Smooth muscle cell (in vitro differentiated cells): ENCODE results near the gene CAPN5. TPM values are rescaled to one million over a fixed set of nuclear protein-coding genes. Genes with fewer than 3 reads are reported as not detected.

Experiments
- DNase-seq: peaks from one replicate; lab custom pipeline; 2025; ENCODE audit not compliant: unreplicated experiment; lab: John Stamatoyannopoulos, UW
- H2AFZ ChIP-seq: fragments of 200-600 bp; sonication (generic); 2 replicates; pipeline ENCODE4 v1.6.0; 2016; ENCODE audit warnings: antibody characterized with exemption, low read depth, mild to moderate bottlenecking
- H3F3A ChIP-seq: fragments of 200-600 bp; sonication (generic); 2 replicates; pipeline ENCODE4 v1.6.0; 2017; ENCODE audit warnings: antibody characterized with exemption, low read depth
- H3K27ac ChIP-seq: fragments of 200-600 bp; sonication (generic); 2 replicates; pipeline ENCODE4 v1.5.1; 2016; ENCODE audit warnings: low read depth, mild to moderate bottlenecking
- H3K27me3 ChIP-seq: fragments of 200-600 bp; sonication (generic); 2 replicates; pipeline ENCODE4 v1.6.1; 2016; ENCODE audit warnings: low read depth, mild to moderate bottlenecking
- H3K36me3 ChIP-seq: fragments of 200-600 bp; sonication (generic); 2 replicates; pipeline ENCODE4 v1.5.1; 2016; ENCODE audit warnings: low read depth
- H3K4me1 ChIP-seq: fragments of 200-600 bp; sonication (generic); 2 replicates; pipeline ENCODE4 v1.5.1; 2016; ENCODE audit warnings: low read depth
- H3K4me2 ChIP-seq: fragments of 200-600 bp; sonication (generic); 2 replicates; pipeline ENCODE4 v1.6.0; 2016; ENCODE audit warnings: mild to moderate bottlenecking
- H3K4me3 ChIP-seq: fragments of 200-600 bp; sonication (generic); 2 replicates; pipeline ENCODE4 v1.5.1; 2016; ENCODE audit warnings: mild to moderate bottlenecking
- H3K79me2 ChIP-seq: fragments of 200-600 bp; sonication (generic); 2 replicates; pipeline ENCODE4 v1.6.0; 2016; ENCODE audit warnings: low read depth, mild to moderate bottlenecking
- H3K9ac ChIP-seq: fragments of 200-600 bp; sonication (generic); 2 replicates; pipeline ENCODE4 v1.6.0; 2016; ENCODE audit warnings: low read depth
- H3K9me3 ChIP-seq: fragments of 200-600 bp; sonication (generic); replicated peaks from 2 replicates; pipeline ENCODE4 v1.5.1; 2016; ENCODE audit warnings: low read depth
- H4K20me1 ChIP-seq: fragments of 200-600 bp; sonication (generic); 2 replicates; pipeline ENCODE4 v1.6.0; 2016; ENCODE audit warnings: low read depth
- CTCF ChIP-seq: fragments of 200-600 bp; sonication (generic); IDR thresholded peaks from 2 replicates; pipeline ENCODE4 v1.5.1; 2017; ENCODE audit warnings: borderline replicate concordance, mild to moderate bottlenecking, antibody characterized with exemption; ENCODE audit not compliant: insufficient read depth, poor library complexity, severe bottlenecking
- WGBS: methylation state at CpG from one replicate; pipeline ENCODE4 v1.1.7; 2016; ENCODE audit warnings: low lambda C conversion rate; 5-methylcytosine and 5-hydroxymethylcytosine counted together
- polyA plus RNA-seq: library from polyadenylated mRNA; unstranded; fragments of >200 nt; fragmentation: Nextera tagmentation; extraction: Ambion mirVana; gene quantifications from 2 replicates; pipeline ENCODE4 v1.2.1, GENCODE V29; 2016
- total RNA-seq: library from RNA; depleted of rRNA; stranded (reverse); fragments of >200 nt; gene quantifications from 2 replicates; pipeline ENCODE4 v1.2.3, GENCODE V29; 2014

The CAPN5 gene
- total and polyA plus RNA-seq, 2 experiments from 2014 or later: 15.5 to 23.1 TPM

- H2AFZ ChIP-seq: no peak overlapping the region
- no peaks in the 10 kb centered on the region for H3F3A ChIP-seq
- H4K20me1 ChIP-seq: no peaks in the 10 kb centered on the region
- no peak for TF ChIP-seq CTCF
- H3K27ac ChIP-seq: no peak overlapping the region
- no peaks in the 10 kb centered on the region for H3K36me3 ChIP-seq
- H3K27me3 ChIP-seq: no peaks in the 10 kb centered on the region
- H3K4me1 ChIP-seq: no peaks in the 10 kb centered on the region
- 94% methylated on average over 18 of the region's 20 CpGs for WGBS
- H3K4me3 ChIP-seq: no peak overlapping the region
- DNase-seq: no peak
- no peaks in the 10 kb centered on the region for H3K9me3 ChIP-seq
- no peaks in the 10 kb centered on the region for H3K79me2 ChIP-seq
- no peak overlapping the region for H3K9ac ChIP-seq
- no peak overlapping the region for H3K4me2 ChIP-seq
Measured at GRCh38 chr11:77159937-77160495, 93.2 kb downstream of the CAPN5 start.

GRCh38 chr11:77163271-77163670 lies 96.5 kb downstream of the CAPN5 start:
- no peak for DNase-seq
- H3K9me3 ChIP-seq: no peaks in the 10 kb centered on the region
- no peak overlapping the region for H3K4me3 ChIP-seq
- WGBS: 91% methylated on average over 6 of the region's 6 CpGs
- H3K27me3 ChIP-seq: no peaks in the 10 kb centered on the region
- H3K79me2 ChIP-seq: no peaks in the 10 kb centered on the region
- TF ChIP-seq CTCF: no peak
- no peaks in the 10 kb centered on the region for H3K36me3 ChIP-seq
- H3K9ac ChIP-seq: no peak overlapping the region
- H3K4me1 ChIP-seq: no peaks in the 10 kb centered on the region
- H3K27ac ChIP-seq: no peak overlapping the region
- no peaks in the 10 kb centered on the region for H3F3A ChIP-seq
- H3K4me2 ChIP-seq: no peak overlapping the region
- no peaks in the 10 kb centered on the region for H4K20me1 ChIP-seq
- H2AFZ ChIP-seq: no peak overlapping the region

GRCh38 chr11:77165066-77165465 lies 98.3 kb downstream of the CAPN5 start:
- Histone ChIP-seq H3K79me2 (no peaks in the 10 kb centered on the region), H3K4me1 (peaks cover 2% of the 10 kb centered on the region), H3F3A (no peaks in the 10 kb centered on the region), H2AFZ (no peak overlapping the region), H3K27me3 (no peaks in the 10 kb centered on the region), H3K4me3 (no peak overlapping the region), H4K20me1 (no peaks in the 10 kb centered on the region), H3K27ac (no peak overlapping the region), H3K9me3 (no peaks in the 10 kb centered on the region), H3K36me3 (no peaks in the 10 kb centered on the region), H3K4me2 (no peak overlapping the region), H3K9ac (no peak overlapping the region)
- DNase-seq: no peak
- WGBS: 85% methylated on average over 5 of the region's 5 CpGs
- TF ChIP-seq CTCF: no peak

- Histone ChIP-seq H3K27ac (no peak overlapping the region), H2AFZ (no peak overlapping the region), H3K27me3 (no peaks in the 10 kb centered on the region), H3K4me3 (no peak overlapping the region), H3K9me3 (no peaks in the 10 kb centered on the region), H3F3A (no peaks in the 10 kb centered on the region), H4K20me1 (no peaks in the 10 kb centered on the region), H3K9ac (no peak overlapping the region), H3K4me1 (peaks cover 7% of the 10 kb centered on the region), H3K4me2 (no peak overlapping the region), H3K36me3 (no peaks in the 10 kb centered on the region), H3K79me2 (no peaks in the 10 kb centered on the region)
- DNase-seq: no peak
- WGBS: 92% methylated on average over 8 of the region's 8 CpGs
- TF ChIP-seq CTCF: no peak
Measured at GRCh38 chr11:77166021-77166420, 99.2 kb downstream of the CAPN5 start.
